Liver (tissue), 3 donors: ENCODE data around the gene TREX2.

Experiments used
- EGR1 ChIP-seq, 2 donors: IDR thresholded peaks; 2 replicates each; pipeline ENCODE4 v1.6.1; 2016 to 2018; ENCODE audit warnings: antibody characterized with exemption in 2 of 2, low read depth in 2 of 2
- FOXA2 ChIP-seq: IDR thresholded peaks from 2 replicates; pipeline ENCODE4 v1.6.1; 2016; ENCODE audit warnings: antibody characterized with exemption
- MAX ChIP-seq: IDR thresholded peaks from 2 replicates; pipeline ENCODE4 v1.6.1; 2016; ENCODE audit warnings: antibody characterized with exemption
- RAD21 ChIP-seq, 2 donors: IDR thresholded peaks; 2 replicates each; pipeline ENCODE4 v1.6.1; 2016; ENCODE audit warnings: antibody characterized with exemption in 2 of 2, mild to moderate bottlenecking in 2 of 2
- SP1 ChIP-seq: IDR thresholded peaks from 2 replicates; pipeline ENCODE4 v1.6.1; 2018; ENCODE audit warnings: antibody characterized with exemption, mild to moderate bottlenecking
- TF ChIP-seq, protein P1 (sequence below): IDR thresholded peaks from 2 replicates; pipeline ENCODE4 v1.6.1; 2016; ENCODE audit warnings: antibody characterized with exemption
- TF ChIP-seq, protein P2 (sequence below): fragments of 150-350 bp; IDR thresholded peaks from 2 replicates; pipeline ENCODE4 v1.5.1; 2017; ENCODE audit warnings: improper control_type of control experiment, low read depth, low read length; ENCODE audit not compliant: missing input control
- TF ChIP-seq, protein P3 (sequence below): IDR thresholded peaks from 2 replicates; pipeline ENCODE4 v1.6.1; 2016; ENCODE audit warnings: antibody characterized with exemption, mild to moderate bottlenecking
- TF ChIP-seq, protein P4 (sequence below): IDR thresholded peaks from 2 replicates; pipeline ENCODE4 v1.6.1; 2016; ENCODE audit warnings: antibody characterized with exemption
- donor health status: healthy.
- donor health status: healthy.

- TF ChIP-seq, protein P1, sequence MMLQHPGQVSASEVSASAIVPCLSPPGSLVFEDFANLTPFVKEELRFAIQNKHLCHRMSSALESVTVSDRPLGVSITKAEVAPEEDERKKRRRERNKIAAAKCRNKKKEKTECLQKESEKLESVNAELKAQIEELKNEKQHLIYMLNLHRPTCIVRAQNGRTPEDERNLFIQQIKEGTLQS: no peak
- no peak for TF ChIP-seq FOXA2
- TF ChIP-seq, protein P2, sequence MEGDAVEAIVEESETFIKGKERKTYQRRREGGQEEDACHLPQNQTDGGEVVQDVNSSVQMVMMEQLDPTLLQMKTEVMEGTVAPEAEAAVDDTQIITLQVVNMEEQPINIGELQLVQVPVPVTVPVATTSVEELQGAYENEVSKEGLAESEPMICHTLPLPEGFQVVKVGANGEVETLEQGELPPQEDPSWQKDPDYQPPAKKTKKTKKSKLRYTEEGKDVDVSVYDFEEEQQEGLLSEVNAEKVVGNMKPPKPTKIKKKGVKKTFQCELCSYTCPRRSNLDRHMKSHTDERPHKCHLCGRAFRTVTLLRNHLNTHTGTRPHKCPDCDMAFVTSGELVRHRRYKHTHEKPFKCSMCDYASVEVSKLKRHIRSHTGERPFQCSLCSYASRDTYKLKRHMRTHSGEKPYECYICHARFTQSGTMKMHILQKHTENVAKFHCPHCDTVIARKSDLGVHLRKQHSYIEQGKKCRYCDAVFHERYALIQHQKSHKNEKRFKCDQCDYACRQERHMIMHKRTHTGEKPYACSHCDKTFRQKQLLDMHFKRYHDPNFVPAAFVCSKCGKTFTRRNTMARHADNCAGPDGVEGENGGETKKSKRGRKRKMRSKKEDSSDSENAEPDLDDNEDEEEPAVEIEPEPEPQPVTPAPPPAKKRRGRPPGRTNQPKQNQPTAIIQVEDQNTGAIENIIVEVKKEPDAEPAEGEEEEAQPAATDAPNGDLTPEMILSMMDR: no peak
- no peak for TF ChIP-seq SP1
- TF ChIP-seq, protein P3, sequence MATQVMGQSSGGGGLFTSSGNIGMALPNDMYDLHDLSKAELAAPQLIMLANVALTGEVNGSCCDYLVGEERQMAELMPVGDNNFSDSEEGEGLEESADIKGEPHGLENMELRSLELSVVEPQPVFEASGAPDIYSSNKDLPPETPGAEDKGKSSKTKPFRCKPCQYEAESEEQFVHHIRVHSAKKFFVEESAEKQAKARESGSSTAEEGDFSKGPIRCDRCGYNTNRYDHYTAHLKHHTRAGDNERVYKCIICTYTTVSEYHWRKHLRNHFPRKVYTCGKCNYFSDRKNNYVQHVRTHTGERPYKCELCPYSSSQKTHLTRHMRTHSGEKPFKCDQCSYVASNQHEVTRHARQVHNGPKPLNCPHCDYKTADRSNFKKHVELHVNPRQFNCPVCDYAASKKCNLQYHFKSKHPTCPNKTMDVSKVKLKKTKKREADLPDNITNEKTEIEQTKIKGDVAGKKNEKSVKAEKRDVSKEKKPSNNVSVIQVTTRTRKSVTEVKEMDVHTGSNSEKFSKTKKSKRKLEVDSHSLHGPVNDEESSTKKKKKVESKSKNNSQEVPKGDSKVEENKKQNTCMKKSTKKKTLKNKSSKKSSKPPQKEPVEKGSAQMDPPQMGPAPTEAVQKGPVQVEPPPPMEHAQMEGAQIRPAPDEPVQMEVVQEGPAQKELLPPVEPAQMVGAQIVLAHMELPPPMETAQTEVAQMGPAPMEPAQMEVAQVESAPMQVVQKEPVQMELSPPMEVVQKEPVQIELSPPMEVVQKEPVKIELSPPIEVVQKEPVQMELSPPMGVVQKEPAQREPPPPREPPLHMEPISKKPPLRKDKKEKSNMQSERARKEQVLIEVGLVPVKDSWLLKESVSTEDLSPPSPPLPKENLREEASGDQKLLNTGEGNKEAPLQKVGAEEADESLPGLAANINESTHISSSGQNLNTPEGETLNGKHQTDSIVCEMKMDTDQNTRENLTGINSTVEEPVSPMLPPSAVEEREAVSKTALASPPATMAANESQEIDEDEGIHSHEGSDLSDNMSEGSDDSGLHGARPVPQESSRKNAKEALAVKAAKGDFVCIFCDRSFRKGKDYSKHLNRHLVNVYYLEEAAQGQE: no peak
- no peak for TF ChIP-seq MAX
- TF ChIP-seq, protein P4, sequence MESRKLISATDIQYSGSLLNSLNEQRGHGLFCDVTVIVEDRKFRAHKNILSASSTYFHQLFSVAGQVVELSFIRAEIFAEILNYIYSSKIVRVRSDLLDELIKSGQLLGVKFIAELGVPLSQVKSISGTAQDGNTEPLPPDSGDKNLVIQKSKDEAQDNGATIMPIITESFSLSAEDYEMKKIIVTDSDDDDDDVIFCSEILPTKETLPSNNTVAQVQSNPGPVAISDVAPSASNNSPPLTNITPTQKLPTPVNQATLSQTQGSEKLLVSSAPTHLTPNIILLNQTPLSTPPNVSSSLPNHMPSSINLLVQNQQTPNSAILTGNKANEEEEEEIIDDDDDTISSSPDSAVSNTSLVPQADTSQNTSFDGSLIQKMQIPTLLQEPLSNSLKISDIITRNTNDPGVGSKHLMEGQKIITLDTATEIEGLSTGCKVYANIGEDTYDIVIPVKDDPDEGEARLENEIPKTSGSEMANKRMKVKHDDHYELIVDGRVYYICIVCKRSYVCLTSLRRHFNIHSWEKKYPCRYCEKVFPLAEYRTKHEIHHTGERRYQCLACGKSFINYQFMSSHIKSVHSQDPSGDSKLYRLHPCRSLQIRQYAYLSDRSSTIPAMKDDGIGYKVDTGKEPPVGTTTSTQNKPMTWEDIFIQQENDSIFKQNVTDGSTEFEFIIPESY: no peak
- no peak for TF ChIP-seq RAD21 (IDR thresholded peaks at IDR 0.05)
- TF ChIP-seq EGR1 (IDR thresholded peaks at IDR 0.05; ENCODE audit: low read depth in 2 of 2): no peak
These were observed 11.4 kb upstream of the TREX2 start for GRCh38 chrX:153457136-153457825.
